NK-92 treated with Interleukin-12 subunit alpha and Interleukin-12 subunit beta, amount 100 ng/mL, for 24 hours (cell line): ENCODE results near the gene CYTH2.

Experiments
- DNase-seq: peaks from one replicate; lab custom pipeline; 2025; lab: John Stamatoyannopoulos, UW

CYTH2 gene

GRCh38 chr19:48469289-48469881 is at the start of gene CYTH2:
TSS of gene CYTH2 (plus strand) at chr19:48469369. CDS start at chr19:48469508, 139 bp downstream.
- DNase-seq: peak; percentile 60

GRCh38 chr19:48421548-48421947 is 47.6 kb upstream of the CYTH2 start:
- no peak for DNase-seq

- no peak for DNase-seq
Measured at GRCh38 chr19:48424694-48425219, 44.4 kb upstream of the CYTH2 start.

GRCh38 chr19:48428670-48429069 is 40.5 kb upstream of the CYTH2 start:
- DNase-seq: no peak

GRCh38 chr19:48433337-48433736 is 35.8 kb upstream of the CYTH2 start:
- DNase-seq: no peak

- no peak for DNase-seq
Measured at GRCh38 chr19:48436586-48436985, 32.6 kb upstream of the CYTH2 start.

GRCh38 chr19:48441360-48442050 is 27.7 kb upstream of the CYTH2 start:
- no peak for DNase-seq

- no peak for DNase-seq
Measured at GRCh38 chr19:48442116-48443035, 26.8 kb upstream of the CYTH2 start.

GRCh38 chr19:48443256-48443655 is 25.9 kb upstream of the CYTH2 start:
- no peak for DNase-seq

- DNase-seq: no peak
Measured at GRCh38 chr19:48443731-48444128, 25.4 kb upstream of the CYTH2 start.

GRCh38 chr19:48444129-48444935 is 24.8 kb upstream of the CYTH2 start:
- no peak for DNase-seq

- DNase-seq: no peak
Measured at GRCh38 chr19:48444936-48445200, 24.3 kb upstream of the CYTH2 start.

GRCh38 chr19:48445256-48445605 is 23.9 kb upstream of the CYTH2 start:
- DNase-seq: no peak

GRCh38 chr19:48445606-48446481 is 23.3 kb upstream of the CYTH2 start, which contains the start of gene GRWD1:
TSS of gene GRWD1 (plus strand) at chr19:48445983. CDS start at chr19:48446006, 23 bp downstream.
- peak; percentile 93 for DNase-seq

GRCh38 chr19:48446579-48446978 is 22.6 kb upstream of the CYTH2 start:
- DNase-seq: no peak

- DNase-seq: no peak
Measured at GRCh38 chr19:48448563-48448962, 20.6 kb upstream of the CYTH2 start.

- DNase-seq: no peak
Measured at GRCh38 chr19:48450441-48450840, 18.7 kb upstream of the CYTH2 start.

GRCh38 chr19:48450863-48451262 is 18.3 kb upstream of the CYTH2 start:
- DNase-seq: no peak

GRCh38 chr19:48451624-48452023 is 17.5 kb upstream of the CYTH2 start:
- DNase-seq: no peak

- no peak for DNase-seq
Measured at GRCh38 chr19:48452289-48453190, 16.6 kb upstream of the CYTH2 start.
